BLaER1 treated with 17β-estradiol and CSF1 and Interleukin-3, amounts not matched to agents 10 nM and 100 nM (cell line): ENCODE data around the gene TECPR2.
"Not testable (repeated sequence)": the region's sequence is repeated elsewhere in the genome, so short reads cannot be mapped to it uniquely, and the experiment has no call there.

ENCODE experiments used
- H3K27ac ChIP-seq, 11 experiments: shearing (Covaris generic); formaldehyde crosslinking; 2 replicates each; pipeline ENCODE4 v1.8.1; 2022
- H3K27me3 ChIP-seq, 11 experiments: shearing (Covaris generic); formaldehyde crosslinking; 2 replicates each; pipeline ENCODE4 v1.8.1; 2022
- H3K36me3 ChIP-seq, 11 experiments: shearing (Covaris generic); formaldehyde crosslinking; 2 replicates each; pipeline ENCODE4 v1.8.1; 2022
- H3K4me1 ChIP-seq, 10 experiments: shearing (Covaris generic); formaldehyde crosslinking; 2 replicates each; pipeline ENCODE4 v1.8.1; 2022
- H3K4me2 ChIP-seq, 11 experiments: shearing (Covaris generic); formaldehyde crosslinking; 2 replicates each; pipeline ENCODE4 v1.8.1; 2022
- H3K4me3 ChIP-seq, 10 experiments: shearing (Covaris generic); formaldehyde crosslinking; 2 replicates each; pipeline ENCODE4 v1.8.1; 2022
- H3K9ac ChIP-seq, 11 experiments: shearing (Covaris generic); formaldehyde crosslinking; 2 replicates each; pipeline ENCODE4 v1.8.1; 2022
- H3K9me3 ChIP-seq, 11 experiments: shearing (Covaris generic); formaldehyde crosslinking; replicated peaks in 1 of 11; 2 replicates each; pipeline ENCODE4 v1.8.1; 2022
- H4K20me1 ChIP-seq, 11 experiments: shearing (Covaris generic); formaldehyde crosslinking; 2 replicates each; pipeline ENCODE4 v1.8.1; 2022
- Cebpa-rat ChIP-seq, 11 experiments: shearing (Covaris generic); IDR thresholded peaks; 2 replicates each; pipeline ENCODE4 v1.8.1; 2022

TECPR2 gene

DNA sequence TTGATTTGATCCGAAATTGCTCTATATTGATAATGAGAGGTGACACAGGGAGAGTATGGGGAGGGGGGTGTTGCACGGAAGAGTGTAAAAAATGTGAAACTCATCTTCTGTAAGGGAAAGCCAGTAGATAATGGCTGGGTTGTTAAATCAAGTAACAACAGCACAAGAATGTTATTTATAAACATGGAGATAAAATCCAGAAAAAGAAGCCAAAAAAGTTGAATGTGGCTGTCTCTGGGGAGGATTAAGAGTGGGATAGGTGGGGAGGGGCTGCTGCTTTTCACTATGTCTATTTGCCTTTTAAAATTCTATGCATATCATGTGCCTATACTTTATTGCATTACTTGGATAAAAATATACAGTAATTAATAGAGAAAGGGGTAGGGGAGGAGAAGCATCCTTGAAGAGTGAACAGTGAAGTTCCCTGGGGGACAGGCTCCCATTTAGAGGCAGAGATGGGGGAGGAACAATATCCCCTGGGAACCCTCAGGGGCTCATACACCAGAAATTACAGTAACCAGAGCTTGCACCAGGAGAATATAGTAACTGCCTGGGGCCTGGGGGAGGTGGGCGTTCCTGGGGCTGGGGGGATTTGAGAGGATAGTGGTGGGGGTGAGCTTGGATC is 186.0 kb downstream of the TECPR2 start:
- H3K27me3 ChIP-seq: peaks cover 17 to 23% (median 20%) of the 10 kb centered on the region in 11 experiments
- H3K36me3 ChIP-seq: no peaks in the 10 kb centered on the region
- H4K20me1 ChIP-seq: no peaks in the 10 kb centered on the region
- TF ChIP-seq Cebpa-rat (IDR thresholded peaks at IDR 0.05): no peak
- peak overlapping the region in 2 of 11 experiments; percentile 9 to 19; a peak in 2 of 22 replicates for H3K9ac ChIP-seq
- peak overlapping the region in 2 of 11 experiments; percentile 62 to 69; a peak in 2 of 22 replicates for H3K27ac ChIP-seq
- H3K9me3 ChIP-seq: no peaks in the 10 kb centered on the region; a peak in 1 of 22 replicates
- H3K4me1 ChIP-seq: peaks cover 58 to 99% (median 90%) of the 10 kb centered on the region in 10 experiments
- H3K4me2 ChIP-seq: peak overlapping the region in 6 of 11 experiments; percentile 62 to 86 (median 82); a peak in 11 of 22 replicates
- no peak overlapping the region for H3K4me3 ChIP-seq

DNA sequence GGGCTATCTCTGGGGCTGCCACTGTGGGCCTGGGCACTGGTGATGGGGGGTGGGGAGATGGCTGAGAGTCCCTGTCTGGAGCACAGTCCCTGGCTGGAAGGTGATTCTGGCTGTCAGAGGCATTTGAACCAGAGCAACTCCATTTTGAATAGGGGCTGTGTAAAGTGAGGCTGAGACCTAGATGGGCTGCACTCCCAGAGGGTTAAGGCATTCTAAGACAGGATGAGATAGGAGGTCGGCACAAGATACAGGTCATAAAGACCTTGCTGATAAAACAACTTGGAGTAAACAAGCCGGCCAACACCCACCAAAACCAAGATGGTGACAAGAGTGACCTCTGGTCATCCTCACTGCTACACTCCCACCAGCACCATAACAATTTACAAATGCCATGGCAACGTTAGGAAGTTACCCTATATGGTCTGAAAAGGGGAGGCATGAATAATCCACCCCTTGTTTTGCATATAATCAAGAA is 188.2 kb downstream of the TECPR2 start:
- not testable (repeated sequence) for H3K4me3 ChIP-seq, H4K20me1 ChIP-seq, H3K9ac ChIP-seq, H3K27me3 ChIP-seq, H3K36me3 ChIP-seq, H3K9me3 ChIP-seq
- peak overlapping the region in 8 of 11 experiments; percentile 10 to 52 (median 26); a peak in 12 of 22 replicates for H3K4me2 ChIP-seq
- H3K27ac ChIP-seq: peak overlapping the region in 2 of 11 experiments; percentile 20 to 22; a peak in 2 of 22 replicates
- H3K4me1 ChIP-seq: peaks cover 46 to 97% (median 86%) of the 10 kb centered on the region in 10 experiments
